Left hindlimb (tissue), 1 donor: Measurements from ENCODE around the gene SUPT20HL2.
"Not testable (repeated sequence)": the region's sequence is repeated elsewhere in the genome, so short reads cannot be mapped to it uniquely, and the experiment has no call there.

Experiments
- DNase-seq: peaks from one replicate; pipeline ENCODE4 v3.0.0-alpha.2; 2018

SUPT20HL2 gene

DNA sequence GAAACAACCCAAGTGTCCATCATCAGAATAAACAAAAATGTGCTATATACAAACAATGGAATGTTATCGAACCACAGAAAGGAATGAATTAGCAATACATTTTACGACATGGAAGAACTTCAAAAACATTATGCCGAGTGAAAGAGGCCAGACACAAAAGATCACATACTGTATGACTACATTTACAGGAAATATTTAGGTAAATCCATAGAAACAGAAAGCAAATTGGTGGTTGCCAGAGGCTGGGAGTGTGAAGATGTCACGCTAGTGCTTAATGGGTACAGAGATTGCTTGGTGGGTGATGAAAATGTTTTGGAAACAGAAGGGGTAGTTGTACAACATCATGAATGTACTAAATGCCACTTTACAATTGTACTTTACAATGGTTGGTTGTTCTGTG is 5.1 kb downstream of the SUPT20HL2 start:
- not testable (repeated sequence) for DNase-seq

DNA sequence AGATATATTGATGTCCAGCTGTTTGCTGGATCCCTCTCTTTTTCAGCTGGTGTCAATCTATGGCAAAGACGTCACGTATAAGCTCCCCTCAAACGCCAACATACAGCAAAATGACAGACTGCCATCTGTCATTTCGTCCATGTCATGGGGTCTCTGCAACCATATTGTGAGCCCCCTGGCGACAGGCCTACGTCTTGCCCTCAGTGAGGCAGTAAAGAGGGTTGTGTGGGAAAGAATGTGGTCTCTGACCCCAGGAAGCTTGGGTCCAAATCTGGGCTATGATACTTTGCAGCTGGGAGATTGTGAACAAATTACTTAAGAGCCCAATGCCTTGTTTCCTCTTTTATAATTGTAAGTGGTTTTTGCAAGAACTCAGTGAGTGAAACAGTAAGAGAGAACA is 7.4 kb downstream of the SUPT20HL2 start:
- DNase-seq = no peak

- no peak for DNase-seq
Observed at GRCh38 chrX:24305905-24306304, 8.0 kb downstream of the SUPT20HL2 start.

- no peak for DNase-seq
Observed at GRCh38 chrX:24301806-24302205, 12.1 kb downstream of the SUPT20HL2 start.

GRCh38 chrX:24301060-24301459 is 12.8 kb downstream of the SUPT20HL2 start:
- no peak for DNase-seq

DNA sequence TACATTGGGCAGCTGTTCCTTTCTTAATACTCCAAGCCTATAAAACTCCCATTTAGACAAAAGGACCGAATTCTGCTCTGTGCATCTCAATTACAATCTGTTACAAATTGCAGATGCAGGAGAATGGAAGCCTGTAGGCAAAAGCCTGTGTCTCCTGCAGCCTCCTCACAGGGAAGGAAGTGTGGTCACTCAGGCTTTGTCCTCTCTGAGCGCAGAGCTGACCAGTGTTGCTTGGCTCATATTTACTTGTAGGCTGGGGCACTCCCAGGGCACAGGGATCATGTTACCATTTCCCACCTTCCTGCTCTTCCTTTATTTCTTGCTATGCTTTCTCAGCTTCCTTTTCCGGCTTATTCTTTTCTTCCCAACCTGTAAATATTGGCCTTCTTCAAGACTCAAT is 15.7 kb downstream of the SUPT20HL2 start:
- DNase-seq = no peak

DNA sequence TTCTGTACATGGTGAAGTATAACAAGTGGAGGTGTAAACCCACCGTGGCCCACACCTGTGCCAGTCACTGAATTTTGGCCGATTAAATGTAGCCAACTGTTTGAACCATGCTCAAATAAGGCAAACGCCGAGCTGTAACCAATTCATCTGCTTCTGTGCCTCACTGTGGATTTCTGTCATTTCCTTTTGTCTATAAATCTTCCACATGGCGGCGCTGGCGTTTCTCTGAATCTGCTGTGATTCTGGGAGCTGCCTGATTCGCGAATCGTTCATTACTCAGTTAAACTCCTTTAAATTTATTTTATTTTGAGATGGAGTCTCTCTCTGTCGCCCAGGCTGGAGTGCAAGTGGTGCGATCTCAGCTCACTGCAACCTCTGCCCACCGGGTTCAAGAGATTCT is 19.2 kb downstream of the SUPT20HL2 start:
- DNase-seq = no peak

- no peak for DNase-seq
Observed at GRCh38 chrX:24293412-24293811, 20.5 kb downstream of the SUPT20HL2 start.

DNA sequence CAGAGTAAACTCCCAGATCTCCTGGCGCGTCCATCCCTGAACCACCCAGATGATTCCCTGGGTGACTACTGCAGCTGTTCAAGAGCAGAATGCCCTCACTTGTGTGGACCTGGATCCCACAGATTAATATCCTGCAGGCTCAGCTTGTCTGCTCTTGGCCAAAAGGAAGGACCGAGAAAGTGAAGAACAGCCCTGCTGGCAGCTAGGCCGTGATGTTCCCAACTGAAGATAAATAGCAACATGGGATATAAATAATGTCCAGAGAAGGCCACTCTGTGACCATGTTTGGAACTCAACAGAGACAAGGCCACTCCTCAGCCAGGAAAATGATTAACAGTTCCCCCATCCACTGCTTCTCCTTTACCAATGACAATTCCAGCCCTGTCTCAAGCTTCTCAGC is 21.5 kb downstream of the SUPT20HL2 start:
- DNase-seq = no peak

DNA sequence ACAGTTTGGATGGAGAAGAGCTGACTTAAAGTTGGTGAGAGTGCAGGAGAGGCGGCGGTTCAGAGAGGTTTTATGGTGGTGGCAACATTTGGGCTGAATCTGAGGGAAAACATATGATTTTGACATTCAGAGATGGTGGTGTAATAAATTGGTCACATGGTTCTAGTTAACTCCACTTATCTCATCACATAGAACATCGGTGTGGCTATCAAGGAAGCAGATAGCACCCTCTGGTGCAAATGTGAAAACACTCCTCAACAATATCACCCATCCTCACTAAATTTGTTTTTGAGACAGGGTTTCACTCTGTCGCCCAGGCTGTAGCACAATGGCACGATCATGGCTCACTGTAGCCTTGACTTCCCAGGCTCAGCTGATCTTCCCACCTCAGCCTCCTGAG is 28.8 kb downstream of the SUPT20HL2 start:
- DNase-seq = no peak

DNA sequence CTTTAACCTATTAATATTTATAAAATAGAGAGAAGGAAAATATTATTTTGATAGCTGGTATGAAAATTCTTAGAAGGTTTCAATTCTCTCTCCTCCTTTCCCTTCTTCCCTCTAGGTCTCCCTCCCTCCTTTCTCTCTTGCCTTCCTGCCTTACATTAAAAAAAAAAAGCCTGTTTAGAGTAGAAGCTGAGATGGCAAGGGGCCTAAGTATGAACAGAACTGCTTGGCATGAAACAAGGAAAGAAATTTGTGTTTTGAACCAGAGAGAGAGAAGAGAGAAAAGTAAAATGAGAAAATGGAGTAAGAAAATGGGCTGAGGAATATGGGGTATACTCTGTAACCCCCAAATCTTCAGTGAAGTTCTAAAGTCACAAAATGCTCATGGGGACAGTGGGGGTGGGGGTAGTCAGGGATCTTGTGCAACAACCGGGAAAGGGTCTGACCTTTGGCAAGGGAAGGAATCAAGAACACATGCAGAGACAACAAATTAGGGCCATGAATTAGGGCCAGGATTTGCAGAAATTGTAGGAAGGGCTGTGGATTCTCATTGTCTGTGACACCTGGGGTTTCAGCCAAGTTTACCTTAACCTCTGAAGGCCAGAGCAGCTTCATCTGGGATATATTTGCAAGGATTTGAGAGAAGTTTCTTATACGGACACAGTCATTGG is 30.6 kb downstream of the SUPT20HL2 start:
- DNase-seq = no peak

DNA sequence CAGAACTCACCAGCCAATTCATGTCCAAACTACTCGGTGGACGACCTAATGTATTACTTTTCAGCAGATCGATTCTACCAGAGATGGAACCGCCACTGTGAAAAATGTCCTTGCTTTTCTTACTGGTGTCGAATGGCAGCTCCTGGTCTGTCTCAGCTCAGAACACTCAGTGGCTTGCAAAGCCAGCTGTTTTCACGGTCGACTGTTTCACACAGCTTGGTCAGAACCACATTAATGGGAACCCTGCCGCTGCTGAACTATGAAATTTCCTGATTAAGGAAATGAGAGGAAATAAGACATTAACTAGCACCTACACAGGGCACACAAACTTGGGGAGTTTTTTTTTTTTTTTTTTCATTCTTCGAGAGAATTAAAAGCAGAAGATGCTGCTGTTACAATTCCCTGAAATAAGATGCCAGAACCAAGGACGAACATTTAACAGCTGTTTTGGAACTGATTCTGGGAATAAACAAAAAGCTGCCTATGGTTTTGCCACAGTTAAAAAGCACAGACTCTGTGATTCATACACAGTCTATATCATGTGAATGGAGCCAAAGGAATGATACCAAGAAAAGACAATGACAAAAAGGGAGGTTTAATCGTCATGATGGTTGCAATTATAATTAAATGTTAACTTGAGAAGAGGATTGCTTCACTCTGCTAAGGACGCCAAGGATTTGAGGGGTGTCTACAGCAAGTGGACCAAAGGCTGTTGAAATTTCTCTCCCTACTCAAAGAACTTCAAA is 31.3 kb downstream of the SUPT20HL2 start:
- DNase-seq = no peak

GRCh38 chrX:24277405-24277804 is 36.5 kb downstream of the SUPT20HL2 start:
- no peak for DNase-seq

GRCh38 chrX:24276015-24276414 is 37.9 kb downstream of the SUPT20HL2 start:
- no peak for DNase-seq

DNA sequence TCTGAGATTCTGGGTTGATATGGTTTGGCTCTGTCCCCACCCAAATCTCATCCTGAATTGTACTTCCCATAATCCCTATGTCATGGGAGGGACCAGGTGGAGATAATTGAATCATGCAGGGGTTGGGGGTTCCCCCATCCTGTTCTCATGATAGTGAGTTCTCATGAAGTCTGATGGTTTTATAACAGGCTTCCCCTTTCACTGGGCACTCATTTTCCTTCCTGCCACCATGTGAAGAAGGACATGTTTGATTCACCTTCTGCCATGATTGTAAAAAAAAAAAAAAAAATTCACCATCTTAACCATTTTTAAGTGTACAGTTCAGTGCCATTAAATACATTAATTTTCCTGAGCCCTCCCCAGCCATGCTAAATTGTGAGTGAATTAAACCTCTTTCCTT is 42.6 kb downstream of the SUPT20HL2 start:
- no peak for DNase-seq

- no peak for DNase-seq
Observed at GRCh38 chrX:24268786-24269185, 45.1 kb downstream of the SUPT20HL2 start.

DNA sequence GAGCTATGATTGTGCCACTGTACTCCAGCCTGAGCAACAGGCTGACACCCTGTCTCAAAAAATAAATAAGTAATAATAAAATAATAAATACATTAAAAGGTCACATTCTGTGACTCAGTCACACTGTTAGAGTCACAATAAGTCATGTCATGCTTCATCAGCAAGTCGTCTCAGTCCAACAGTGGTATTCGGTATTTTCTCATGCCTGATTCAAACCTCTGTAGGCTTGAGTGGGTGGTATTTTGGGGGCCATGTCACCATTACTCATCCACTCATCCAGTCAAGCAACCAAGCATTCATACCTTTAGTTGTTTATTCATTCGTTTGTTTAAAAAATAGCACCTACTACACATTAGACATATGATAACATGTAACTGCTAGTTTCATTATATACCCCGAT is 46.9 kb downstream of the SUPT20HL2 start:
- no peak for DNase-seq

DNA sequence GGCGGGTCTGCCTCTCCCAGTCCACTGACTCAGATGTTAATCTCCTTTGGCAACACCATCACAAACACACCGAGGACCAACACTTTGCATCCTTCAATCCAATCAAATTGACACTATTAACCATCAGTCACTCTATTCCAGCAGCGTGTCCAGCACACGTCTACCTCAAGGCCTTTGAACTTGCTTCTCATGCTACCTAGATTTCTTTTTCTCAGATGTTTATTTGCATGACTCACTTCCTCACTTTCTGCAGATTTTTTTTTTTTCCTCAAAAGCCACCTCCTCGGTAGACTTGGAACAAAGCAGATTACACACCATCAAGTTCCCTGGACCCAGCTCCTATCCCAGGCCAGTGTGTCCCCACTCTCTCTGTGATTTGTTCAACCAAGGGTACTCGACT is 49.5 kb downstream of the SUPT20HL2 start:
- no peak for DNase-seq

DNA sequence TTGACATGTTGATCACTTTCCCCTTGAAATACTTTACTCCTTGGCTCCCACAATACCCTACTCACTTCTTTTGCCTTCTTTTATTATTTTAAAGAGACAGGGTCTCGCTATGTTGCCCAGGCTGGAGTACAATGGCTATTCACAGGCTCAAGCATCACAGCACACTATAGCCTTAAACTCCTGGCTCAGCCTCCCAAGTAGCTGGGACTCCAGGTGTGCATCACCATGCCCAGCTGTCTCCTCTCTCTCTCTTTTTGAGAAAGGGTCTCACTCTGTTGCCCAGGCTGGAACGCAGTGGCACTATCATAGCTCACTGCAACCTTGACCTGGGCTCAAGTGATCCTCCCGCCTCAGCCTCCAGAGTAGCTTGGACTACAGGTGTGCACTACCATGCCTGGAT is 51.6 kb downstream of the SUPT20HL2 start:
- no peak for DNase-seq
